Measurements from ENCODE around the gene GCA.

GCA gene

GRCh38 chr2:162317058-162317742, 26.7 kb upstream of the GCA start:
- no peak for DNase-seq (ENCODE audit: low read depth)
- peak overlapping the region; percentile 79 for H3K4me3 ChIP-seq (replicated peaks; ENCODE audit: low read depth, low read length)
- TF ChIP-seq, protein P1, sequence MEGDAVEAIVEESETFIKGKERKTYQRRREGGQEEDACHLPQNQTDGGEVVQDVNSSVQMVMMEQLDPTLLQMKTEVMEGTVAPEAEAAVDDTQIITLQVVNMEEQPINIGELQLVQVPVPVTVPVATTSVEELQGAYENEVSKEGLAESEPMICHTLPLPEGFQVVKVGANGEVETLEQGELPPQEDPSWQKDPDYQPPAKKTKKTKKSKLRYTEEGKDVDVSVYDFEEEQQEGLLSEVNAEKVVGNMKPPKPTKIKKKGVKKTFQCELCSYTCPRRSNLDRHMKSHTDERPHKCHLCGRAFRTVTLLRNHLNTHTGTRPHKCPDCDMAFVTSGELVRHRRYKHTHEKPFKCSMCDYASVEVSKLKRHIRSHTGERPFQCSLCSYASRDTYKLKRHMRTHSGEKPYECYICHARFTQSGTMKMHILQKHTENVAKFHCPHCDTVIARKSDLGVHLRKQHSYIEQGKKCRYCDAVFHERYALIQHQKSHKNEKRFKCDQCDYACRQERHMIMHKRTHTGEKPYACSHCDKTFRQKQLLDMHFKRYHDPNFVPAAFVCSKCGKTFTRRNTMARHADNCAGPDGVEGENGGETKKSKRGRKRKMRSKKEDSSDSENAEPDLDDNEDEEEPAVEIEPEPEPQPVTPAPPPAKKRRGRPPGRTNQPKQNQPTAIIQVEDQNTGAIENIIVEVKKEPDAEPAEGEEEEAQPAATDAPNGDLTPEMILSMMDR (IDR thresholded peaks at IDR 0.05; ENCODE audit: low read length, missing control alignments), result no peak

- DNase-seq (ENCODE audit: low read depth), result no peak
- TF ChIP-seq, protein P1 (IDR thresholded peaks at IDR 0.05; ENCODE audit: low read length, missing control alignments), result no peak
- H3K4me3 ChIP-seq (replicated peaks; ENCODE audit: low read depth, low read length), result peak overlapping the region; percentile 79
Observed at GRCh38 chr2:162317861-162318327, 26.0 kb upstream of the GCA start.

DNA sequence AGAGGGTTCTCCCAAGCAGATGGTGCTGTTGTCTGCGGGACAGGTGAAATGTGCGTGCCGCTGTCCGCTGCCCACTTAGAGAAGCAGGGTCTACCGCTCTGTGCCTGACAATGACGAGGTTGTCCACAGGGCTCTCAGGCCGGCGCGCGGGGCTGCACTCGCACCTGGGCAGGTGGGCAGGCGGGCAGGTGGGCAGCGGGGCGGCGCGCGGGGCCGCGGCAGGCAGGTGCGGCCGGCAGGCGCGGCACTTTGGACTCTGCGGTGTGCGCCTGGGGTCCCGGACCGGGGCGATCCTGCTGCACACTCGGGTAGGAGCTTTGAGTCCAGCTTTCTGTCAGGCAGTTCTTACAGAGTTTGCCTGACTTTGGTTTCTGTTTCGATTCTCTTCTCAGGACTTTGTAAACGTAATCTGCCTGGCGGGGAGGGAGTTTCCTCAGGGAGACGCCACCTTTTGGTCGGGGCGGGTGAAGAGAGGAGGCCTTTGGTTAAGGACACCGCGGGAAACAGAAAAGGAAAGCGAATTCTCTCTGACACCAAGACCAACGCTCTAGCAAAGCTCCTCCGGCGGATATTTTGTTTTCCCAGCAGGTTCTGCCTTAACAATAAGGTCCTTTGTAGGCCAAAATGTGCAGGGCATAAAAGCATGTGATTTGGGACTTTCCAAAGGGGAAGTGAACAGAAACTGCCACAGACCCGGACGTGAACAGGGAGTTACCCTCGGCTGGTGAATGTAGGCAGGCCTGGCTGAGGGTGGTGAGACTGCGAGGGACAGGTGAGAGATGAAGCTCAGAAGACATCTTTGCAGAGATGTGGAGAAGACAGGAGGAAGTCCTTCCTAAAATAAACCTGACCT, 25.4 kb upstream of the GCA start, which contains the start of gene IFIH1:
IFIH1 (minus strand) TSS at position 357 of the 853 bp plus-strand sequence. CDS start 377 bp downstream, outside the sequence.
- peak; percentile 90 for DNase-seq (ENCODE audit: low read depth)
- peak within 1 kb of the TSS; percentile 79 for H3K4me3 ChIP-seq (replicated peaks; ENCODE audit: low read depth, low read length)
- TF ChIP-seq, protein P1 (IDR thresholded peaks at IDR 0.05; ENCODE audit: low read length, missing control alignments), result peak; percentile 42

DNA sequence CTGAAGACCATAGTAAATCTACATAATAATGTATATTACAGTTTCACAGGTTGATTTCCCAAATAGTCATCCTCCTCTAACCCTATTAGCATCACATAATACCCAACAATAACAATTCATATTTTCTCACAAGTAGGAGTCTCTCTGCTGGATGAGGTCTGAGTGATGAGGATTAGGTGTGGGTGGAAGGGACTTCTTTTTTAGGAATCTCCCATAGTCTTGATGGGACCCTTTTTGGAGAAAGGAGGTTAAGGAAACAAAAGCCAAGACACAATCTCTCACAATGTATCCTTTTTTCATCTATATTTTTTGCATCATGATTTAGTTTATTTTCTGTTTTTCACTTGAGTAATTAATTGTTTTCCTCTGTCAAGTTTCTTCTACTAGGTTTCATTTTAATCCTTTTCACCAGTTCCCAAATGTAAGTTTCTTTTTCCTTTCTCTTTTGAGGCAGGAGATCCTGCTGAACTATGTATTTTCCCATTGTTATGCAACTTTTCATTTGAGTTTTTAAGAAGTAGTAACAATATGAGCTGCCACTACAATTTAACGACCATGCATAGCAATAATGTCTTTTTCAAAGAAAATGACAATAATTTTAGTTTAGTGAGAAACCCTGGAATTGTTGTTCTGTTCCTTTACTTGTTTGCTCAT, 22.9 kb upstream of the GCA start:
- no peak overlapping the region for H3K4me3 ChIP-seq (replicated peaks; ENCODE audit: low read depth, low read length)
- TF ChIP-seq, protein P1 (IDR thresholded peaks at IDR 0.05; ENCODE audit: low read length, missing control alignments), result no peak
- DNase-seq (ENCODE audit: low read depth), result no peak

GRCh38 chr2:162324953-162325352, 19.0 kb upstream of the GCA start:
- DNase-seq (ENCODE audit: low read depth), result no peak
- H3K4me3 ChIP-seq (replicated peaks; ENCODE audit: low read depth, low read length), result no peak overlapping the region
- TF ChIP-seq, protein P1 (IDR thresholded peaks at IDR 0.05; ENCODE audit: low read length, missing control alignments), result no peak

GRCh38 chr2:162327134-162327769, 16.7 kb upstream of the GCA start:
- H3K4me3 ChIP-seq (replicated peaks; ENCODE audit: low read depth, low read length), result no peak overlapping the region
- TF ChIP-seq, protein P1 (IDR thresholded peaks at IDR 0.05; ENCODE audit: low read length, missing control alignments), result peak; percentile 61
- DNase-seq (ENCODE audit: low read depth), result no peak

Data from fibroblast of pulmonary artery (primary cell).